B cell (primary cell): ENCODE results near the gene CABP2. TPM values are rescaled to one million over a fixed set of nuclear protein-coding genes. Genes with fewer than 3 reads are reported as not detected.

Source experiments
- ATAC-seq: fragments of 200-7000 bp; cut with Tn5 transposase; one replicate; pipeline ENCODE4 v1.10.0; 2021; ENCODE audit warnings: low read depth, mild to moderate bottlenecking, moderate number of reproducible peaks, moderate library complexity
- CTCF ChIA-PET: fragments of 350-600 bp; sonication (Branson Sonifier 250); formaldehyde crosslinking; loops from one replicate; lab custom pipeline; 2021; ENCODE audit warnings: antibody characterized with exemption, inconsistent platforms; lab: Charles Lee
- POLR2A ChIA-PET: fragments of 350-600 bp; sonication (Branson Sonifier 250); formaldehyde crosslinking; loops from one replicate; lab custom pipeline; 2021; ENCODE audit warnings: antibody characterized with exemption; lab: Charles Lee
- DNase-seq: peaks from one replicate; pipeline ENCODE4 v3.0.0; 2013
- H2AFZ ChIP-seq: 2 replicates; pipeline ENCODE4 v1.6.1; 2012; ENCODE audit warnings: mild to moderate bottlenecking, low read depth, low read length; ENCODE audit not compliant: insufficient read depth, poor library complexity, severe bottlenecking
- H3K27ac ChIP-seq, 2 donors: 1 replicate in 1 of 2; 2 replicates in 1 of 2; pipeline ENCODE4 v1.5.1; 2012 to 2013; ENCODE audit warnings: low read length in 2 of 2, mild to moderate bottlenecking in 2 of 2, moderate library complexity in 1 of 2
- H3K27me3 ChIP-seq, 4 experiments: fragments of 200-600 bp in 1 of 4; sonication (generic) in 1 of 4; replicated peaks in 1 of 4; 1 replicate in 2 of 4; 2 replicates in 2 of 4; pipeline versions ENCODE4 v1.6.1 to v1.7.0; 2013 to 2016; ENCODE audit warnings: low read length in 3 of 4, mild to moderate bottlenecking in 2 of 4, mixed read lengths in 1 of 4, moderate library complexity in 1 of 4; ENCODE audit not compliant: insufficient read depth in 4 of 4, control insufficient read depth in 3 of 4; ENCODE audit errors: control extremely low read depth in 1 of 4
- H3K36me3 ChIP-seq, 2 experiments: replicated peaks in 1 of 2; 1 replicate in 1 of 2; 2 replicates in 1 of 2; pipeline versions ENCODE4 v1.6.1 to v1.7.1; 2013; ENCODE audit warnings: low read length in 1 of 2; ENCODE audit not compliant: insufficient read depth in 2 of 2, control insufficient read depth in 1 of 2; ENCODE audit errors: control extremely low read depth in 1 of 2, extremely low read depth in 1 of 2
- H3K4me1 ChIP-seq, 2 donors: fragments of 200-600 bp in 1 of 2; sonication (generic) in 1 of 2; 1 replicate in 1 of 2; 2 replicates in 1 of 2; pipeline versions ENCODE4 v1.5.1 to v1.6.1; 2013 to 2017; ENCODE audit warnings: low read length in 2 of 2; ENCODE audit not compliant: control insufficient read depth in 2 of 2, insufficient read depth in 2 of 2
- H3K4me2 ChIP-seq: replicated peaks from 2 replicates; pipeline ENCODE3; 2012; ENCODE audit warnings: mild to moderate bottlenecking, low read depth, low read length; ENCODE audit not compliant: poor library complexity, severe bottlenecking
- H3K4me3 ChIP-seq, 5 experiments: fragments of 200-600 bp in 1 of 5; sonication (generic) in 1 of 5; 1 replicate in 3 of 5; 2 replicates in 2 of 5; pipeline versions ENCODE4 v1.5.1 to v1.7.0; 2011 to 2016; ENCODE audit warnings: low read length in 4 of 5, mild to moderate bottlenecking in 4 of 5, low read depth in 2 of 5, control low read depth in 1 of 5, moderate library complexity in 1 of 5; ENCODE audit not compliant: insufficient read depth in 1 of 5; ENCODE audit errors: control extremely low read depth in 1 of 5, extremely low read depth in 1 of 5
- H3K79me2 ChIP-seq: fragments of 200-600 bp; sonication (generic); one replicate; pipeline ENCODE4 v1.6.0; 2016; ENCODE audit warnings: low read length; ENCODE audit not compliant: control insufficient read depth, insufficient read depth
- H3K9ac ChIP-seq: fragments of 200-600 bp; sonication (generic); 2 replicates; pipeline ENCODE4 v1.6.1; 2017; ENCODE audit warnings: mild to moderate bottlenecking, low read length, moderate library complexity
- H3K9me3 ChIP-seq, 3 donors: one replicate each; pipeline versions ENCODE4 v1.6.1 to v1.7.1; 2013; ENCODE audit warnings: low read length in 2 of 3; ENCODE audit not compliant: control insufficient read depth in 2 of 3, insufficient read depth in 1 of 3; ENCODE audit errors: control extremely low read depth in 1 of 3
- H4K20me1 ChIP-seq: 2 replicates; pipeline ENCODE4 v1.6.0; 2012; ENCODE audit warnings: mild to moderate bottlenecking, low read length; ENCODE audit not compliant: insufficient read depth, control insufficient read depth, poor library complexity, severe bottlenecking
- H3K27ac Mint-ChIP-seq: one replicate; pipeline ENCODE4 v1.8.0; 2021; ENCODE audit warnings: mixed read lengths
- H3K27me3 Mint-ChIP-seq: one replicate; pipeline ENCODE4 v1.8.0; 2021; ENCODE audit warnings: mixed read lengths
- H3K4me1 Mint-ChIP-seq: one replicate; pipeline ENCODE4 v1.8.0; 2021; ENCODE audit warnings: mixed read lengths
- H3K4me3 Mint-ChIP-seq: one replicate; pipeline ENCODE4 v1.8.0; 2021; ENCODE audit warnings: mixed read lengths
- H3K9me3 Mint-ChIP-seq: one replicate; pipeline ENCODE4 v1.8.0; 2022; ENCODE audit warnings: mixed read lengths; ENCODE audit not compliant: insufficient read depth
- EZH2 ChIP-seq: IDR thresholded peaks from 2 replicates; pipeline ENCODE4 v1.6.1; 2012; ENCODE audit warnings: borderline replicate concordance, low read depth, mild to moderate bottlenecking, moderate library complexity, low read length; ENCODE audit not compliant: insufficient read depth, poor library complexity, severe bottlenecking
- WGBS: methylation state at CpG from one replicate; pipeline ENCODE4 v1.1.5; 2013; ENCODE audit warnings: missing lambda C conversion rate; ENCODE audit not compliant: insufficient coverage; 5-methylcytosine and 5-hydroxymethylcytosine counted together
- intact Hi-C: fragments of 100-400 bp; cut with micrococcal nuclease; formaldehyde crosslinking; loops from one replicate; pipeline ENCODE4 v1.10.0; 2022
- polyA plus RNA-seq: library from polyadenylated mRNA; depleted of rRNA; stranded (reverse); fragments of >200 nt; gene quantifications from 2 replicates; pipeline ENCODE4 v1.2.3, GENCODE V29; 2012
- total RNA-seq, 2 donors: library from RNA; stranded (reverse); fragments of 120-200 nt in 1 of 2; gene quantifications; 1 replicate in 1 of 2; 2 replicates in 1 of 2; pipeline versions ENCODE4 v1.2.3 to v1.2.4, GENCODE V29; 2013 to 2022
- TF ChIP-seq, protein P1 (sequence below): fragments of 200-600 bp; IDR thresholded peaks from one replicate; pipeline ENCODE4 v1.8.0; 2022; ENCODE audit warnings: antibody characterized with exemption, mild to moderate bottlenecking

Gene CABP2
- total and polyA plus RNA-seq, 2 donors (not counting 1 experiment from before 2014, with no cell fraction given) = not detected

DNA sequence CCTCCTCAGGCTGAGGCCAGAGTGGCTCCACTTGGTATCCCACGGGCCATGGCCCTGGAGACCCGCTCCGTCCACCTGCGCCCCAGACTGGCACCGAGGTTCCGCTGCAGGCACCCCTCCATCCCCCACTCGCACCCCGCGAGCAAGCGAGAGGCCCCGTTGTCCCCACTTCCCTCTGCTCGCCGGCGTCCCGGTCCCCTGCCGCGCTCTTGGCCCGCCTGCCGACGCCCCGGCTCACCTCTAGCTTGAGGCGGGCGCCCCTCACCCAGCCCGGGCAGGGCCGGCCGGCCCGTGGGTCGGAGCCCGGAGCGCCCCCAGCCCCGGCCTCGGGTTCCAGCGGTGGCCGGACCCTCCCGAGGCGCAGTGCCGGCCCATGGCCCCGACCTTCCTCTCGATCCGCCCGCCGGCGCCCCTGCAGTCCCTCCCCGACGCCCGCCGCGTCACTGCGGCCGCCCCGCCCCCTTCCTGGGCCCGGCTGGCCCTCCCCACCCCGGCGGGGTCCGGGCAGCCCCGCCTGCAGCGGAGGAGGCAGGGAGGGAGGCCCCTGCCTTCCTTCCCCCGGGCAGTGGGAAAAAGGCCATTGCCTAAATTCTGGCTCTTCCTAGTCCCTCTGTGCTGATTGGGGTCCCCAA, 18.2 kb downstream of the CABP2 start, which contains the start of gene PITPNM1:
PITPNM1 (minus strand) TSS at position 414 of the 632 bp plus-strand sequence. CDS start 1,183 bp downstream, outside the sequence.
- ChIA-PET CTCF (interaction anchor here (0.6 to 2.8 kb wide), 15 partner anchors 17 to 233 kb away, joined by 3 to 20 read pairs (median 5); partner anchors contain the start of genes PPP1CA, PTPRCAP, RAD9A and TBC1D10C), POLR2A (interaction anchor here (0.5 to 2.1 kb wide), 12 partner anchors 19 to 116 kb away, joined by 3 to 13 read pairs (median 4); partner anchors contain the start of genes AIP, PPP1CA, PTPRCAP and RAD9A)
- intact Hi-C loops = loop anchor here (1.0 to 5.0 kb wide), 4 partner anchors 23 to 263 kb away; partner anchors contain the start of genes ANKRD13D and GRK2
- ATAC-seq (peak; percentile 19), DNase-seq (peak; percentile 85)
- Histone ChIP-seq H3K9ac (peak within 1 kb of the TSS; percentile 89), H3K79me2 (peaks cover 47% of the 10 kb centered on the region), H4K20me1 (peaks cover 67% of the 10 kb centered on the region), H3K4me3 (peak within 1 kb of the TSS; percentile 39 to 92 (median 88)), H2AFZ (peak within 1 kb of the TSS; percentile 74), H3K4me1 (peaks cover 40 to 50% of the 10 kb centered on the region in 2 donors), H3K27me3 (peaks cover 0 to 3% (median 0%) of the 10 kb centered on the region in 4 experiments), H3K36me3 (peaks cover 0 to 41% of the 10 kb centered on the region in 2 experiments), H3K9me3 (no peaks in the 10 kb centered on the region), H3K4me2 (peak within 1 kb of the TSS; percentile 97), H3K27ac (peak within 1 kb of the TSS; percentile 68 to 98)
- Mint-ChIP-seq H3K4me3 (peak within 1 kb of the TSS; percentile 92), H3K4me1 (peaks cover 48% of the 10 kb centered on the region), H3K27ac (peak within 1 kb of the TSS; percentile 95), H3K27me3 (no peaks in the 10 kb centered on the region), H3K9me3 (no peaks in the 10 kb centered on the region)
- WGBS = under 1% methylated on average over 51 of the region's 58 CpGs
- TF ChIP-seq EZH2 = no peak
- TF ChIP-seq, protein P1, sequence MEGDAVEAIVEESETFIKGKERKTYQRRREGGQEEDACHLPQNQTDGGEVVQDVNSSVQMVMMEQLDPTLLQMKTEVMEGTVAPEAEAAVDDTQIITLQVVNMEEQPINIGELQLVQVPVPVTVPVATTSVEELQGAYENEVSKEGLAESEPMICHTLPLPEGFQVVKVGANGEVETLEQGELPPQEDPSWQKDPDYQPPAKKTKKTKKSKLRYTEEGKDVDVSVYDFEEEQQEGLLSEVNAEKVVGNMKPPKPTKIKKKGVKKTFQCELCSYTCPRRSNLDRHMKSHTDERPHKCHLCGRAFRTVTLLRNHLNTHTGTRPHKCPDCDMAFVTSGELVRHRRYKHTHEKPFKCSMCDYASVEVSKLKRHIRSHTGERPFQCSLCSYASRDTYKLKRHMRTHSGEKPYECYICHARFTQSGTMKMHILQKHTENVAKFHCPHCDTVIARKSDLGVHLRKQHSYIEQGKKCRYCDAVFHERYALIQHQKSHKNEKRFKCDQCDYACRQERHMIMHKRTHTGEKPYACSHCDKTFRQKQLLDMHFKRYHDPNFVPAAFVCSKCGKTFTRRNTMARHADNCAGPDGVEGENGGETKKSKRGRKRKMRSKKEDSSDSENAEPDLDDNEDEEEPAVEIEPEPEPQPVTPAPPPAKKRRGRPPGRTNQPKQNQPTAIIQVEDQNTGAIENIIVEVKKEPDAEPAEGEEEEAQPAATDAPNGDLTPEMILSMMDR = no peak
